C4-2B (cell line): ENCODE data around the gene WNT1.

Experiments
- ZFX ChIP-seq: fragments of 450-650 bp; IDR thresholded peaks from 2 replicates; pipeline ENCODE4 v1.6.1; 2017
- TF ChIP-seq, protein P1 (sequence below): fragments of 450-650 bp; conservative IDR thresholded peaks from 2 replicates; pipeline ENCODE4 v1.5.1; 2017; ENCODE audit warnings: mild to moderate bottlenecking

- TF ChIP-seq, protein P1, sequence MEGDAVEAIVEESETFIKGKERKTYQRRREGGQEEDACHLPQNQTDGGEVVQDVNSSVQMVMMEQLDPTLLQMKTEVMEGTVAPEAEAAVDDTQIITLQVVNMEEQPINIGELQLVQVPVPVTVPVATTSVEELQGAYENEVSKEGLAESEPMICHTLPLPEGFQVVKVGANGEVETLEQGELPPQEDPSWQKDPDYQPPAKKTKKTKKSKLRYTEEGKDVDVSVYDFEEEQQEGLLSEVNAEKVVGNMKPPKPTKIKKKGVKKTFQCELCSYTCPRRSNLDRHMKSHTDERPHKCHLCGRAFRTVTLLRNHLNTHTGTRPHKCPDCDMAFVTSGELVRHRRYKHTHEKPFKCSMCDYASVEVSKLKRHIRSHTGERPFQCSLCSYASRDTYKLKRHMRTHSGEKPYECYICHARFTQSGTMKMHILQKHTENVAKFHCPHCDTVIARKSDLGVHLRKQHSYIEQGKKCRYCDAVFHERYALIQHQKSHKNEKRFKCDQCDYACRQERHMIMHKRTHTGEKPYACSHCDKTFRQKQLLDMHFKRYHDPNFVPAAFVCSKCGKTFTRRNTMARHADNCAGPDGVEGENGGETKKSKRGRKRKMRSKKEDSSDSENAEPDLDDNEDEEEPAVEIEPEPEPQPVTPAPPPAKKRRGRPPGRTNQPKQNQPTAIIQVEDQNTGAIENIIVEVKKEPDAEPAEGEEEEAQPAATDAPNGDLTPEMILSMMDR = no peak
- TF ChIP-seq ZFX = no peak
These were observed 45.7 kb downstream of the WNT1 start for GRCh38 chr12:49023812-49024211.
